Bone marrow (tissue), 2 donors: Measurements from ENCODE around the gene TSBP1.
"Not testable (repeated sequence)": the region's sequence is repeated elsewhere in the genome, so short reads cannot be mapped to it uniquely, and the experiment has no call there.

ENCODE experiments used
- DNase-seq, 2 donors: peaks; one replicate each; lab custom pipeline; 2025; lab: John Stamatoyannopoulos, UW

Gene TSBP1

GRCh38 chr6:32288426-32288825, 83.3 kb downstream of the TSBP1 start:
- DNase-seq, result no peak

GRCh38 chr6:32273801-32274577, 97.7 kb downstream of the TSBP1 start:
- DNase-seq, result not testable (repeated sequence)

GRCh38 chr6:32271429-32271828, 100.3 kb downstream of the TSBP1 start:
- DNase-seq, result no peak

GRCh38 chr6:32268459-32268858, 103.2 kb downstream of the TSBP1 start:
- DNase-seq, result not testable (repeated sequence)

- DNase-seq, result no peak
Measured at GRCh38 chr6:32267035-32267434, 104.7 kb downstream of the TSBP1 start.

- DNase-seq, result not testable (repeated sequence)
Measured at GRCh38 chr6:32257262-32257661, 114.4 kb downstream of the TSBP1 start.

GRCh38 chr6:32255199-32256153, 116.2 kb downstream of the TSBP1 start:
- peak in 1 of 2 donors; percentile 24 for DNase-seq

GRCh38 chr6:32254761-32255198, 116.9 kb downstream of the TSBP1 start:
- DNase-seq, result no peak

- no peak for DNase-seq
Measured at GRCh38 chr6:32252331-32253009, 119.2 kb downstream of the TSBP1 start.

GRCh38 chr6:32249262-32249661, 122.4 kb downstream of the TSBP1 start:
- DNase-seq, result no peak

- DNase-seq, result no peak
Measured at GRCh38 chr6:32247401-32247800, 124.3 kb downstream of the TSBP1 start.

GRCh38 chr6:32244946-32245398, 126.7 kb downstream of the TSBP1 start:
- peak in 1 of 2 donors; percentile 36 for DNase-seq

GRCh38 chr6:32244270-32244669, 127.4 kb downstream of the TSBP1 start:
- DNase-seq, result no peak
